T-cell (primary cell): ENCODE data around the gene MCRIP1. TPM values are rescaled to one million over a fixed set of nuclear protein-coding genes. Genes with fewer than 3 reads are reported as not detected.

Experiments
- ATAC-seq, 4 experiments: fragments of 200-7000 bp in 3 of 4; fragments of 150-1000 bp in 1 of 4; cut with Tn5 transposase; replicated peaks in 1 of 4; 1 replicate in 3 of 4; 2 replicates in 1 of 4; pipeline ENCODE4 v1.10.0; 2021; ENCODE audit warnings: moderate library complexity in 3 of 4, mild to moderate bottlenecking in 2 of 4, moderate number of reproducible peaks in 1 of 4
- CTCF ChIA-PET, 2 donors: fragments of 300-600 bp; sonication (Branson Sonifier 250); formaldehyde crosslinking; loops; one replicate each; lab custom pipeline; 2022; ENCODE audit warnings: antibody characterized with exemption in 2 of 2; lab: Charles Lee
- POLR2A ChIA-PET, 2 donors: fragments of 300-600 bp; sonication (Branson Sonifier 250); formaldehyde crosslinking; loops; one replicate each; lab custom pipeline; 2022; ENCODE audit warnings: antibody characterized with exemption in 2 of 2; lab: Charles Lee
- DNase-seq, 35 experiments: peaks; one replicate each; pipeline versions ENCODE4 v3.0.0 to v3.0.0-alpha.2; 2013 to 2023
- H3K27ac ChIP-seq: one replicate; pipeline ENCODE4 v1.5.1; 2013; ENCODE audit warnings: low read length
- H3K27me3 ChIP-seq, 2 experiments: replicated peaks in 1 of 2; 1 replicate in 1 of 2; 2 replicates in 1 of 2; pipeline versions ENCODE4 v1.6.1 to v1.7.0; 2013; ENCODE audit warnings: low read length in 1 of 2, mixed read lengths in 1 of 2; ENCODE audit not compliant: control insufficient read depth in 2 of 2, insufficient read depth in 2 of 2; ENCODE audit errors: extremely low read depth in 1 of 2
- H3K36me3 ChIP-seq, 2 donors: 1 replicate in 1 of 2; 2 replicates in 1 of 2; pipeline versions ENCODE4 v1.6.1 to v1.7.0; 2013; ENCODE audit warnings: low read length in 1 of 2; ENCODE audit not compliant: control insufficient read depth in 2 of 2, insufficient read depth in 1 of 2; ENCODE audit errors: extremely low read depth in 1 of 2
- H3K4me1 ChIP-seq, 2 experiments: 1 replicate in 1 of 2; 2 replicates in 1 of 2; pipeline versions ENCODE4 v1.6.1 to v1.7.0; 2013; ENCODE audit warnings: low read length in 2 of 2, mixed read lengths in 1 of 2; ENCODE audit not compliant: insufficient read depth in 2 of 2, control insufficient read depth in 1 of 2; ENCODE audit errors: extremely low read depth in 1 of 2
- H3K4me3 ChIP-seq, 2 donors: 1 replicate in 1 of 2; 2 replicates in 1 of 2; pipeline versions ENCODE4 v1.5.1 to v1.7.0; 2013; ENCODE audit warnings: mild to moderate bottlenecking in 2 of 2, low read length in 1 of 2, moderate library complexity in 1 of 2; ENCODE audit not compliant: control insufficient read depth in 1 of 2; ENCODE audit errors: extremely low read depth in 1 of 2
- H3K9me3 ChIP-seq: 2 replicates; pipeline ENCODE4 v1.7.0; 2013
- H3K27ac Mint-ChIP-seq, 2 donors: one replicate each; pipeline ENCODE4 v1.8.0; 2020 to 2021; ENCODE audit warnings: mild to moderate bottlenecking in 2 of 2, mixed read lengths in 2 of 2
- H3K27me3 Mint-ChIP-seq, 2 donors: one replicate each; pipeline ENCODE4 v1.8.0; 2021 to 2022; ENCODE audit warnings: mixed read lengths in 2 of 2
- H3K36me3 Mint-ChIP-seq: one replicate; pipeline ENCODE4 v1.8.0; 2021; ENCODE audit warnings: mixed read lengths
- H3K4me1 Mint-ChIP-seq, 3 donors: one replicate each; pipeline ENCODE4 v1.8.0; 2020 to 2022; ENCODE audit warnings: mixed read lengths in 3 of 3, mild to moderate bottlenecking in 1 of 3
- H3K4me3 Mint-ChIP-seq, 3 donors: one replicate each; pipeline ENCODE4 v1.8.0; 2020 to 2022; ENCODE audit warnings: mild to moderate bottlenecking in 3 of 3, mixed read lengths in 3 of 3, moderate library complexity in 3 of 3
- H3K9me3 Mint-ChIP-seq, 3 donors: one replicate each; pipeline ENCODE4 v1.8.0; 2020 to 2022; ENCODE audit warnings: mixed read lengths in 3 of 3
- WGBS: methylation state at CpG from one replicate; pipeline ENCODE4 v1.1.5; 2013; ENCODE audit warnings: missing lambda C conversion rate; ENCODE audit not compliant: insufficient coverage; 5-methylcytosine and 5-hydroxymethylcytosine counted together
- total RNA-seq, 35 experiments: library from RNA in 6 of 35; stranded (reverse) in 6 of 35; fragments of 120-200 nt in 1 of 35; gene quantifications; one replicate each; pipeline versions ENCODE4 v1.2.1 to v1.2.4 and lab custom pipeline; 2013 to 2026

MCRIP1 gene
- total RNA-seq, 5 donors from 2014 or later (not counting 1 experiment from before 2014, with no cell fraction given), result 46.4 to 92.4 (median 77.1) TPM

DNA sequence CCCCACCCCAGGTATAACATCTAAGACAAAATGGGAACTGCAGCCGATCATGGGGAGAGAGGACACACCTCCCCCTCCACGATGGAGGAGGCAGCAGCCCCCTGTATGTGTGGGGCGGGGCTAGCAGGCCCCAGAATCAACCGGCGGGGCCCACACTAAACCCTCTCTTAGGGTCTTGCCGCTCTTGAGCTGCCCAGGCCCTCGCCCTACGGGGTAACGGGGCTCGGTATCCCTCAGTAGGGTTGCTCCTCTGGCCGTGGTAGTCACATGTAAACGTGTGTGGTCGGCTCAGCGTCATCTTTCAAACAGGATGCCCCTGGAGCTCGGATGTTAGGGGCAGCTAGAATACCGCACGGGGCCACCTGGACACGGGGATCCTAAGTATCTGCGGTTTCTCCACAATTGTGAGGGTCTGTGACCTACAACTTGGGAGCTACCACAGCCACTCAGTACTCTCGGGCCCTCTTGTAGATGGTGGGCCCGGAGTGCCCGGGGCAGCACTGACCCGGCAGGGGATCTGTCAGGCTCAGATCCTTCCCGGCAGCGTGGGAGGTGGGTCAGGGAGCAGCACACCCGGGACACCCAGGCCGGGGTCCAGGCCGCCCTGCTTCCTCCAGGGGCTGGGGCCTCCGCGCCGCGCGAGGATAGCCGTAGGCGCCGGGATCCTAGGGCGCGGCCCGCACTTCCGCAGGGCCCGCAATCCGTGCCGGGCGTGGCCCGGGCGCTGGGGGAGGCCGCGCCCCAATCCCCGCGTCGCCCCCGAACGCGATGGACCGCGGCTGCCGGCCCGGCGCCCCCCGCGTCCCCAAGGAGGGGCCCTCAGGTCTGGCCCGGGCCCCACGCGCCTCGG is 37.3 kb upstream of the MCRIP1 start:
- no peaks in the 10 kb centered on the region for H3K27me3 Mint-ChIP-seq
- CTCF ChIA-PET, result interaction anchor here in 1 of 2 donors (0.7 kb wide), 1 partner anchor 80 kb away, joined by 4 read pairs; no protein-coding TSS in a partner anchor
- Histone ChIP-seq H3K9me3 (no peaks in the 10 kb centered on the region), H3K27ac (peak overlapping the region; percentile 69), H3K36me3 (peaks cover 7 to 30% of the 10 kb centered on the region in 2 donors), H3K4me3 (peak overlapping the region; percentile 62 to 81), H3K4me1 (peaks cover 10 to 66% of the 10 kb centered on the region in 2 experiments), H3K27me3 (no peaks in the 10 kb centered on the region)
- POLR2A ChIA-PET, result no interaction called here
- H3K36me3 Mint-ChIP-seq, result no peaks in the 10 kb centered on the region
- ATAC-seq, result peak; percentile 26 to 53 (median 42)
- H3K9me3 Mint-ChIP-seq, result no peaks in the 10 kb centered on the region
- peak overlapping the region; percentile 87 to 88 for H3K27ac Mint-ChIP-seq
- peak overlapping the region; percentile 81 to 84 (median 82) for H3K4me3 Mint-ChIP-seq
- peak in 11 of 35 experiments; percentile 20 to 62 (median 38) for DNase-seq
- H3K4me1 Mint-ChIP-seq, result peaks cover 34 to 52% (median 39%) of the 10 kb centered on the region in 3 donors
- under 1% methylated on average over 61 of the region's 65 CpGs for WGBS

DNA sequence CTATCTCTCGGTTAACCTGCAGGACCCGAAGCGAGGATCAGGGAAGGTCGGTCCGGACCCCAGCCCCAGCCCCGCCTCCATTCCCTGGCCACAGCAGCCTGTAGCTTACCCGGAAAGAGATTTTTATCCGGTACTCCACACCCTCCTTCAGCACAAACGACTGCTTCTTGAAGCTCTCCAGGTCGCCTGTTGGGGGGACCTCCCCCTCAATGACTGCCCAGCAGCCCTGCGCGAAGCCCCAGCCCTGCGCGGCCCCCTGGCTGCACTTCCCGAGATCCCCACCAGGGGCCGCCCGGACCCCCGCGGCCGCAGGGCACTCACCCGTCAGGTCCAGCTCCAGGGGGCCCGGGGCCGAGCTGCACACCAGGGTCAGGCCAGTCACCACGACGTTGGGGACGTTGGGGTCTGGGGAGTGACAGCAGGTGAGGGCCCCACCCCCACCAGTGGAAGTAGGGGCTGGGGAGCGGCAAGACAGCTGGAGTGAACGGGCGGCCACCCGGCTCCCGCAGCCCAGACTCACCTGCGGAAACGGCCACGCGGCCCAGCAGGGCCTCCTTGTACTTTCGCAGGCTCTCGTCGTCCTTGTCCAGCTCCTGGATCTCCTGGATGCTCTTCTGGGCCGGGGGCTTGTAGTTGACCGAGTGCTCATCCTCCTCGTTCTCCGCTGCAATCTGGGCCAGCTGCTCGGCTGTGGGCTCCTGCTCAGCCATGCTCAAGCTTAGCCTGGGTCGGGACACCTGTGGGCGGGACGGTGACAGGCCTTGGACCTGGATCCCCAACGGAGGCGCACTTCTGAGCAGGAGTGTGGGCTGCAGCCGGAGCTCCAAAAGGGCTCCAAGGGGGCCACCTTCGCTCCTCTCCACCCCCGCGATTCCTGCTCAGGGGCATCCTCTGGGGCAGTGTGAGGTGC is 36.4 kb upstream of the MCRIP1 start:
- WGBS, result 45% methylated on average over 40 of the region's 52 CpGs
- H3K36me3 Mint-ChIP-seq, result no peaks in the 10 kb centered on the region
- peaks cover 10 to 66% of the 10 kb centered on the region in 2 experiments for H3K4me1 ChIP-seq
- no peaks in the 10 kb centered on the region for H3K27me3 Mint-ChIP-seq
- H3K27me3 ChIP-seq, result no peaks in the 10 kb centered on the region
- POLR2A ChIA-PET, result no interaction called here
- no peaks in the 10 kb centered on the region for H3K9me3 ChIP-seq
- no peaks in the 10 kb centered on the region for H3K9me3 Mint-ChIP-seq
- ATAC-seq, result no peak
- H3K27ac Mint-ChIP-seq, result peak overlapping the region; percentile 87 to 88
- H3K27ac ChIP-seq, result peak overlapping the region; percentile 69
- peaks cover 12 to 30% of the 10 kb centered on the region in 2 donors for H3K36me3 ChIP-seq
- CTCF ChIA-PET, result interaction anchor here (0.5 to 0.7 kb wide), 2 partner anchors 81 to 84 kb away, joined by 3 to 4 read pairs; no protein-coding TSS in a partner anchor
- H3K4me3 ChIP-seq, result peak overlapping the region; percentile 62 to 81
- peaks cover 35 to 51% (median 39%) of the 10 kb centered on the region in 3 donors for H3K4me1 Mint-ChIP-seq
- H3K4me3 Mint-ChIP-seq, result peak overlapping the region; percentile 81 to 84 (median 82)
- DNase-seq, result peak in 8 of 35 experiments; percentile 15 to 50 (median 28)

DNA sequence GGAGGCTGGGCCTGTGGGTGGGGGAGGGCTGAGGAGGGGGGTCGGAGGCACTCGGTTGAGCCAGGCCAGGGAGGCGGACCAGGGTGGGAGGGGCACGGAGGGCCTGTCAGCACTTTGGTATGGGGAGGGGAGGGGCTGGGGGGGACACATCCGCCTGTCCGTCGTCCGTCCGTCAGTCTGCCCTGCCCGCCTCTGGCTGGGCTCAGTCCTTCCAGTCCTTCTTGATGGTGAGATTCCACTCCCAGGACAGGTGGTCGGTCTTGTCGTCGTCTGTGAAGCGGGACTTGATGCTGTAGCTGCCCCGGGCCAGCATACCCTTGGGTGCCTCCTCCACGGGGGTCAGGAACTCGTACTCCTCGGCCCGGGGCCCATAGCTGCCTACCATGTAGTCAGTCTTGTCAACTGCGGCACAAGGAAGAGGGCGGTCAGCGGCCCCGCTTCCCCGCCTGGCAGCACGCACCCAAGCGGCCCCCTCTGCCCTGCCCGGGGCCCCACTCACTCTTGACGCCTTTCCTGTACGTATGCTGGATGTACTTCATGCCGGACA is 35.7 kb upstream of the MCRIP1 start:
- Mint-ChIP-seq H3K9me3 (no peaks in the 10 kb centered on the region), H3K27me3 (no peaks in the 10 kb centered on the region), H3K4me3 (peak overlapping the region in 2 of 3 donors; percentile 41 to 81), H3K4me1 (peaks cover 34 to 47% (median 35%) of the 10 kb centered on the region in 3 donors), H3K27ac (no peak overlapping the region), H3K36me3 (no peaks in the 10 kb centered on the region)
- no peak for ATAC-seq
- H3K4me3 ChIP-seq, result no peak overlapping the region
- peaks cover 12 to 34% of the 10 kb centered on the region in 2 donors for H3K36me3 ChIP-seq
- 89% methylated on average over 20 of the region's 30 CpGs for WGBS
- no peaks in the 10 kb centered on the region for H3K27me3 ChIP-seq
- peaks cover 10 to 71% of the 10 kb centered on the region in 2 experiments for H3K4me1 ChIP-seq
- peak overlapping the region; percentile 44 for H3K27ac ChIP-seq
- CTCF ChIA-PET, result no interaction called here
- no peaks in the 10 kb centered on the region for H3K9me3 ChIP-seq
- POLR2A ChIA-PET, result no interaction called here
- DNase-seq, result no peak

GRCh38 chr17:81867991-81868673 is 35.0 kb upstream of the MCRIP1 start:
- CTCF ChIA-PET, result no interaction called here
- peaks cover 3% of the 10 kb centered on the region for H3K36me3 Mint-ChIP-seq
- ATAC-seq (no peak), DNase-seq (no peak)
- no peaks in the 10 kb centered on the region for H3K27me3 Mint-ChIP-seq
- Histone ChIP-seq H3K4me3 (no peak overlapping the region), H3K9me3 (no peaks in the 10 kb centered on the region), H3K27ac (no peak overlapping the region), H3K27me3 (no peaks in the 10 kb centered on the region), H3K4me1 (peaks cover 10 to 69% of the 10 kb centered on the region in 2 experiments), H3K36me3 (peaks cover 12 to 39% of the 10 kb centered on the region in 2 donors)
- peaks cover 37 to 50% (median 39%) of the 10 kb centered on the region in 3 donors for H3K4me1 Mint-ChIP-seq
- no peak overlapping the region for H3K27ac Mint-ChIP-seq
- 90% methylated on average over 18 of the region's 28 CpGs for WGBS
- POLR2A ChIA-PET, result no interaction called here
- H3K9me3 Mint-ChIP-seq, result no peaks in the 10 kb centered on the region
- peak overlapping the region in 2 of 3 donors; percentile 37 to 81 for H3K4me3 Mint-ChIP-seq

DNA sequence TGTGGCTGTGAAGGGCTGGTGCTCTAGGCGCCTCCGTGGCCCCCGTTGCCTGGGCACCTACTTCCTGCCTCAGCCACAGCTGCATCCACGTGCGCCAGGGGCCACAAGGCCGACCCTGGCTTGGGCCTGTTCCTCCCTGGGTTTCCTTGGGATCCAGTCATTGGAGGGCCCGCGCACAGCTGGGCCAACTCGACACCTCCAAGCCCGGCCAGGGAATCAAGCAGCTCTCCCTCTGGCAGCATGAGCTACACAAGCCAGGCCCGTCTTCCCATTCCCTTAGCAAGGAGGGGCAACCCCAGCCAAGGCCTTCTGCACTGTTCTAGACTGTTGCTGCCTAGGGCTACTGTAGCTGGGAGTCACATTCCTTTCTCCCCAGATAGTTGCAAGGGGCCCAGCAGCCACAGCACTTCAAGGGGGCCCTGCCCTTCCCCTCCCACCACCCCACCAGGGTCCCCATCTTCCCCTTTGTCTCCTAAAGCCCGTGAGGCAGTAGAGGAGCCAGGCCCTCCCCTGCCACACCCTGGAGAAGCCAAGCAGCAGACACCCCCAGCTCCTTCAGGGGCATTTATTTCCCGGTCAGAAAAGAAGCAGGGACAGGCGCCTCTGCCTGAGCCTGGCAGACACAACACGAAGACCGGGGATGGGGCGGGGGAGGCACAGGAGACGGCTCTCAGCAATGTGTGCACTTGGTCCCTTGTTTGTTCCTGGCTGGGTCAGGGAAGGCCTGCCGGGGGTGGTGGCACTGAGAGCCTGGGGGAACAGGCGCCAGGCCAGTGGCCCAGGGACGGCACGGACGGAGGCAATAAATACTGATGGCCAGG is 34.3 kb upstream of the MCRIP1 start:
- 55% methylated on average over 22 of the region's 23 CpGs for WGBS
- Histone ChIP-seq H3K36me3 (peaks cover 15 to 40% of the 10 kb centered on the region in 2 donors), H3K27ac (peak overlapping the region; percentile 48), H3K4me3 (no peak overlapping the region), H3K4me1 (peaks cover 7 to 66% of the 10 kb centered on the region in 2 experiments), H3K9me3 (no peaks in the 10 kb centered on the region), H3K27me3 (no peaks in the 10 kb centered on the region)
- Mint-ChIP-seq H3K27me3 (no peaks in the 10 kb centered on the region), H3K9me3 (no peaks in the 10 kb centered on the region), H3K36me3 (peaks cover 3% of the 10 kb centered on the region), H3K4me3 (peak overlapping the region in 2 of 3 donors; percentile 17 to 81), H3K4me1 (peaks cover 36 to 49% (median 39%) of the 10 kb centered on the region in 3 donors), H3K27ac (peak overlapping the region; percentile 55 to 76)
- peak in 6 of 35 experiments; percentile 16 to 28 (median 24) for DNase-seq
- no peak for ATAC-seq
- ChIA-PET POLR2A (interaction anchor here in 1 of 2 donors (0.6 kb wide), 1 partner anchor 109 kb away, joined by 3 read pairs; no protein-coding TSS in a partner anchor), CTCF (no interaction called here)
